Endothelial cell of umbilical vein (primary cell): ENCODE results near the gene PAXX. TPM values are rescaled to one million over a fixed set of nuclear protein-coding genes. Genes with fewer than 3 reads are reported as not detected.

Experiments
- BruUV-seq: library from RNA; stranded (reverse); fragments of 400-500 nt; replicated peaks from 2 replicates; lab custom pipeline; 2021; lab: Mats Ljungman, UMichigan
- CTCF ChIA-PET: fragments of 300-600, 350-600 bp; sonication (Branson Sonifier 250); formaldehyde crosslinking; loops from one replicate; lab custom pipeline; 2021; ENCODE audit warnings: antibody characterized with exemption, inconsistent platforms; lab: Charles Lee
- POLR2A ChIA-PET: fragments of 300-600, 350-600 bp; sonication (Branson Sonifier 250); formaldehyde crosslinking; loops from one replicate; lab custom pipeline; 2021; ENCODE audit warnings: antibody characterized with exemption, inconsistent platforms; lab: Charles Lee
- DNase-seq: peaks from one replicate; pipeline ENCODE4 v3.0.0-alpha.2; 2011; ENCODE audit warnings: low read depth, low spot score
- FAIRE-seq: peaks from 2 replicates; lab custom pipeline; 2011; peaks lifted over from hg19 to GRCh38; lab: Jason Lieb, UNC
- H2AFZ ChIP-seq: 2 replicates; pipeline ENCODE4 v1.6.0; 2012; ENCODE audit warnings: low read depth, low read length, control low read depth, inconsistent platforms
- H3K27ac ChIP-seq: 2 replicates; pipeline ENCODE4 v1.5.1; 2011; ENCODE audit warnings: low read depth, mild to moderate bottlenecking, control low read depth, low read length, moderate library complexity; ENCODE audit not compliant: insufficient read depth
- H3K27me3 ChIP-seq, 2 experiments: 2 replicates each; pipeline versions ENCODE4 v1.6.0 to v1.6.1; 2011; ENCODE audit warnings: low read length in 2 of 2, mixed read lengths in 1 of 2; ENCODE audit not compliant: control insufficient read depth in 2 of 2, insufficient read depth in 2 of 2
- H3K36me3 ChIP-seq, 2 experiments: 2 replicates in 1 of 2; 3 replicates in 1 of 2; pipeline ENCODE4 v1.5.1; 2011; ENCODE audit warnings: low read length in 2 of 2, mild to moderate bottlenecking in 1 of 2, moderate library complexity in 1 of 2; ENCODE audit not compliant: control insufficient read depth in 2 of 2, insufficient read depth in 2 of 2; ENCODE audit errors: extremely low read depth in 1 of 2
- H3K4me1 ChIP-seq: 3 replicates; pipeline ENCODE4 v1.5.1; 2011; ENCODE audit warnings: mild to moderate bottlenecking, low read length; ENCODE audit not compliant: control insufficient read depth, insufficient read depth; ENCODE audit errors: extremely low read depth
- H3K4me2 ChIP-seq: 2 replicates; pipeline ENCODE4 v1.6.1; 2011; ENCODE audit warnings: low read length, control low read depth, mixed read lengths; ENCODE audit not compliant: insufficient read depth
- H3K4me3 ChIP-seq, 3 experiments: fragments of 200-600 bp in 1 of 3; sonication (generic), shearing (Covaris generic) in 1 of 3; replicated peaks in 1 of 3; 2 replicates each; pipeline ENCODE4 v1.5.1; 2011 to 2016; ENCODE audit warnings: control low read depth in 3 of 3, low read length in 3 of 3, mild to moderate bottlenecking in 2 of 3, inconsistent platforms in 1 of 3, low read depth in 1 of 3, moderate library complexity in 1 of 3; ENCODE audit not compliant: insufficient read depth in 1 of 3
- H3K79me2 ChIP-seq: 2 replicates; pipeline ENCODE4 v1.6.0; 2012; ENCODE audit warnings: low read length, inconsistent platforms; ENCODE audit not compliant: control insufficient read depth, insufficient read depth
- H3K9ac ChIP-seq: replicated peaks from 2 replicates; pipeline ENCODE3; 2011; ENCODE audit warnings: low read length, control low read depth; ENCODE audit not compliant: insufficient read depth; ENCODE audit errors: extremely low read depth
- H3K9me1 ChIP-seq: replicated peaks from 3 replicates; pipeline ENCODE4 v1.6.0; 2011; ENCODE audit warnings: mild to moderate bottlenecking, low read length; ENCODE audit not compliant: control insufficient read depth, insufficient read depth; ENCODE audit errors: extremely low read depth
- H3K9me3 ChIP-seq: replicated peaks from 2 replicates; pipeline ENCODE4 v1.5.1; 2012; ENCODE audit warnings: low read length, inconsistent platforms; ENCODE audit not compliant: control insufficient read depth, insufficient read depth
- H4K20me1 ChIP-seq: replicated peaks from 2 replicates; pipeline ENCODE3; 2011; ENCODE audit warnings: mild to moderate bottlenecking, low read length; ENCODE audit not compliant: control insufficient read depth, insufficient read depth; ENCODE audit errors: extremely low read depth
- CTCF ChIP-seq, 2 donors: IDR thresholded peaks; 1 replicate in 1 of 2; 2 replicates in 1 of 2; pipeline ENCODE4 v1.5.1; 2011; ENCODE audit warnings: low read length in 2 of 2, mild to moderate bottlenecking in 2 of 2, moderate library complexity in 2 of 2, control low read depth in 1 of 2, inconsistent platforms in 1 of 2, low read depth in 1 of 2; ENCODE audit not compliant: insufficient read depth in 1 of 2; ENCODE audit errors: extremely low read depth in 1 of 2
- EZH2 ChIP-seq: IDR thresholded peaks from 2 replicates; pipeline ENCODE4 v1.6.1; 2012; ENCODE audit warnings: borderline replicate concordance, low read depth, mild to moderate bottlenecking, moderate library complexity, low read length, inconsistent platforms; ENCODE audit not compliant: severe bottlenecking
- FOS ChIP-seq: IDR thresholded peaks from 2 replicates; pipeline ENCODE4 v1.6.1; 2011; ENCODE audit warnings: mild to moderate bottlenecking, low read length, moderate library complexity, borderline replicate concordance; ENCODE audit not compliant: insufficient read depth
- GATA2 ChIP-seq: IDR thresholded peaks from 2 replicates; pipeline ENCODE4 v1.7.0; 2011; ENCODE audit warnings: low read depth, mild to moderate bottlenecking, moderate library complexity, mixed read lengths, low read length; ENCODE audit not compliant: insufficient read length, insufficient read depth
- JUN ChIP-seq: IDR thresholded peaks from 2 replicates; pipeline ENCODE4 v1.6.1; 2011; ENCODE audit warnings: borderline replicate concordance, low read depth; ENCODE audit not compliant: insufficient read length, insufficient read depth
- MAX ChIP-seq: IDR thresholded peaks from 2 replicates; pipeline ENCODE4 v1.6.1; 2011; ENCODE audit not compliant: insufficient read depth, insufficient read length
- MYC ChIP-seq: IDR thresholded peaks from one replicate; pipeline ENCODE4 v1.6.1; 2011; ENCODE audit warnings: mild to moderate bottlenecking, low read depth, low read length
- POLR2A ChIP-seq: IDR thresholded peaks from 2 replicates; pipeline ENCODE4 v1.6.1; 2012; ENCODE audit warnings: low read depth, mild to moderate bottlenecking, control low read depth, low read length
- POLR2AphosphoS5 ChIP-seq: IDR thresholded peaks from 2 replicates; pipeline ENCODE4 v1.6.1; 2012; ENCODE audit warnings: low read depth, mild to moderate bottlenecking, control low read depth, low read length, moderate library complexity; ENCODE audit not compliant: insufficient read depth
- dilution Hi-C: fragments of 300-500 bp; cut with MboI; formaldehyde crosslinking; loops from one replicate; pipeline ENCODE4 v1.15.0; 2019; ENCODE audit warnings: low sequenced_read_pairs; ENCODE audit not compliant: extremely low pct_ligation_motif_present
- intact Hi-C: fragments of 100-400 bp; cut with micrococcal nuclease; formaldehyde crosslinking; loops from one replicate; pipeline ENCODE4 v1.10.0; 2022
- polyA plus RNA-seq, 4 experiments: library from polyadenylated mRNA; depleted of rRNA in 3 of 4; stranded (reverse) in 3 of 4; unstranded in 1 of 4; fragments of >200 nt; gene quantifications; 2 replicates each; pipeline versions ENCODE4 v1.2.1 to v1.2.3, GENCODE V29; 2011 to 2012; ENCODE audit warnings: missing spikeins in 1 of 4
- total RNA-seq: library from RNA; stranded (reverse); gene quantifications from 2 replicates; pipeline ENCODE4 v1.2.3, GENCODE V29; 2021

The PAXX gene
- total and polyA plus RNA-seq, 2 donors (not counting 3 experiments of a cell fraction or from before 2014, with no cell fraction given), result 34.0 to 35.0 TPM

- no peak overlapping the region for H3K4me3 ChIP-seq
- H3K9me3 ChIP-seq, result no peaks in the 10 kb centered on the region
- DNase-seq, result no peak
- CTCF ChIA-PET, result no interaction called here
- H3K79me2 ChIP-seq, result no peaks in the 10 kb centered on the region
- TF ChIP-seq MAX (no peak), JUN (no peak), EZH2 (no peak), MYC (no peak), CTCF (IDR thresholded peaks at IDR 0.05; ENCODE audit: extremely low read depth in 1 of 2, insufficient read depth in 1 of 2, low read depth in 1 of 2, low read length in 2 of 2) (no peak), FOS (no peak), POLR2AphosphoS5 (no peak), POLR2A (no peak), GATA2 (no peak)
- no peak for FAIRE-seq
- no peak overlapping the region for H3K4me2 ChIP-seq
- no peak overlapping the region for H3K9ac ChIP-seq
- H3K36me3 ChIP-seq, result no peaks in the 10 kb centered on the region
- no peaks in the 10 kb centered on the region for H3K9me1 ChIP-seq
- POLR2A ChIA-PET, result no interaction called here
- H2AFZ ChIP-seq, result no peak overlapping the region
- dilution Hi-C loops, result no loop called here
- H3K4me1 ChIP-seq, result no peaks in the 10 kb centered on the region
- H3K27ac ChIP-seq, result no peak overlapping the region
- intact Hi-C loops, result no loop called here
- BruUV-seq, result no TSS peak
- H4K20me1 ChIP-seq, result no peaks in the 10 kb centered on the region
- no peaks in the 10 kb centered on the region for H3K27me3 ChIP-seq
Observed at GRCh38 chr9:136955943-136956335, 36.3 kb upstream of the PAXX start.
